ENCODE measurements around the gene MTMR11.

MTMR11 gene

DNA sequence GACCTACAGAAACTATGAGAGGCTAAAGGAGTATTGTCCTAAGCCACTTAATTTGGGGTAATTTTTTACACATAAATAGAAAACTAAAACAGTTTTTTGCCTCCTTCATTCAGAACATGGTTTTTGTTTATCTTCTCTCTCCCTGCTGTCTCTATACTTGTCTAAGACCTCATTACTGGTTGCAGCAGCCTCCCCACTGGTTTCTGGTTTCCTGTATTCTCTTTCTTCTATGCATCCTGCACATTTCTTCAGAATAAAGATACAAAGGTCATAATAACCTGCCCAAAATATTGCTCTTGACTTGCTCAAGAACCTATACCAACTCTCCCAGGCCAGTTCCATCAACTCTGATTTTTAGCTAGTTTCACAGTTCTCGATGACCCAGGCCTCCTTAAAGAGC lies 57.1 kb downstream of the MTMR11 start:
- no peak for DNase-seq (ENCODE audit: low spot score)
- no peak overlapping the region for H3K27ac ChIP-seq
- ChIA-PET CTCF (no interaction called here), POLR2A (ENCODE audit: low non-redundant PET) (no interaction called here)
- TF ChIP-seq, protein P1, sequence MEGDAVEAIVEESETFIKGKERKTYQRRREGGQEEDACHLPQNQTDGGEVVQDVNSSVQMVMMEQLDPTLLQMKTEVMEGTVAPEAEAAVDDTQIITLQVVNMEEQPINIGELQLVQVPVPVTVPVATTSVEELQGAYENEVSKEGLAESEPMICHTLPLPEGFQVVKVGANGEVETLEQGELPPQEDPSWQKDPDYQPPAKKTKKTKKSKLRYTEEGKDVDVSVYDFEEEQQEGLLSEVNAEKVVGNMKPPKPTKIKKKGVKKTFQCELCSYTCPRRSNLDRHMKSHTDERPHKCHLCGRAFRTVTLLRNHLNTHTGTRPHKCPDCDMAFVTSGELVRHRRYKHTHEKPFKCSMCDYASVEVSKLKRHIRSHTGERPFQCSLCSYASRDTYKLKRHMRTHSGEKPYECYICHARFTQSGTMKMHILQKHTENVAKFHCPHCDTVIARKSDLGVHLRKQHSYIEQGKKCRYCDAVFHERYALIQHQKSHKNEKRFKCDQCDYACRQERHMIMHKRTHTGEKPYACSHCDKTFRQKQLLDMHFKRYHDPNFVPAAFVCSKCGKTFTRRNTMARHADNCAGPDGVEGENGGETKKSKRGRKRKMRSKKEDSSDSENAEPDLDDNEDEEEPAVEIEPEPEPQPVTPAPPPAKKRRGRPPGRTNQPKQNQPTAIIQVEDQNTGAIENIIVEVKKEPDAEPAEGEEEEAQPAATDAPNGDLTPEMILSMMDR (conservative IDR thresholded peaks at IDR 0.05; ENCODE audit: low read depth): no peak

All from RWPE1 (cell line).